Progenitor cell of endocrine pancreas (in vitro differentiated cells): ENCODE results near the gene CHRM1. TPM values are rescaled to one million over a fixed set of nuclear protein-coding genes. Genes with fewer than 3 reads are reported as not detected.
A peak's percentile ranks its signal among the peaks of the same experiment; 100 is the strongest.

ENCODE experiments used
- DNase-seq: peaks from one replicate; pipeline ENCODE4 v3.0.0; 2021; ENCODE audit warnings: low spot score; ENCODE audit not compliant: unreplicated experiment
- H3K27ac Mint-ChIP-seq: 2 replicates; pipeline ENCODE4 v1.8.0; 2021; ENCODE audit warnings: mild to moderate bottlenecking, moderate library complexity, mixed read lengths
- H3K27me3 Mint-ChIP-seq: 2 replicates; pipeline ENCODE4 v1.8.0; 2021; ENCODE audit warnings: mixed read lengths
- H3K36me3 Mint-ChIP-seq: 2 replicates; pipeline ENCODE4 v1.8.0; 2022; ENCODE audit warnings: mixed read lengths; ENCODE audit not compliant: insufficient read depth
- H3K4me1 Mint-ChIP-seq: 2 replicates; pipeline ENCODE4 v1.8.0; 2021; ENCODE audit warnings: low read depth, mixed read lengths
- H3K4me3 Mint-ChIP-seq: 2 replicates; pipeline ENCODE4 v1.8.0; 2021; ENCODE audit warnings: low read depth, mild to moderate bottlenecking, moderate library complexity, mixed read lengths
- H3K9me3 Mint-ChIP-seq: 2 replicates; pipeline ENCODE4 v1.8.0; 2021; ENCODE audit warnings: low read depth, mixed read lengths
- total RNA-seq: library from RNA; stranded (reverse); gene quantifications from 2 replicates; pipeline ENCODE4 v1.2.1, GENCODE V29; 2021
- TF ChIP-seq, protein P1 (sequence below): fragments of 200-600 bp; sonication (generic); IDR thresholded peaks from one replicate; pipeline ENCODE4 v1.5.0; 2021; ENCODE audit warnings: antibody characterized with exemption, mild to moderate bottlenecking; ENCODE audit not compliant: unreplicated experiment

Gene CHRM1
- total RNA-seq, 1 donor from 2014 or later, result 0.67 TPM

- peaks cover 26% of the 10 kb centered on the region for H3K36me3 Mint-ChIP-seq
- DNase-seq, result no peak
- no peak overlapping the region for H3K27ac Mint-ChIP-seq
- TF ChIP-seq, protein P1, sequence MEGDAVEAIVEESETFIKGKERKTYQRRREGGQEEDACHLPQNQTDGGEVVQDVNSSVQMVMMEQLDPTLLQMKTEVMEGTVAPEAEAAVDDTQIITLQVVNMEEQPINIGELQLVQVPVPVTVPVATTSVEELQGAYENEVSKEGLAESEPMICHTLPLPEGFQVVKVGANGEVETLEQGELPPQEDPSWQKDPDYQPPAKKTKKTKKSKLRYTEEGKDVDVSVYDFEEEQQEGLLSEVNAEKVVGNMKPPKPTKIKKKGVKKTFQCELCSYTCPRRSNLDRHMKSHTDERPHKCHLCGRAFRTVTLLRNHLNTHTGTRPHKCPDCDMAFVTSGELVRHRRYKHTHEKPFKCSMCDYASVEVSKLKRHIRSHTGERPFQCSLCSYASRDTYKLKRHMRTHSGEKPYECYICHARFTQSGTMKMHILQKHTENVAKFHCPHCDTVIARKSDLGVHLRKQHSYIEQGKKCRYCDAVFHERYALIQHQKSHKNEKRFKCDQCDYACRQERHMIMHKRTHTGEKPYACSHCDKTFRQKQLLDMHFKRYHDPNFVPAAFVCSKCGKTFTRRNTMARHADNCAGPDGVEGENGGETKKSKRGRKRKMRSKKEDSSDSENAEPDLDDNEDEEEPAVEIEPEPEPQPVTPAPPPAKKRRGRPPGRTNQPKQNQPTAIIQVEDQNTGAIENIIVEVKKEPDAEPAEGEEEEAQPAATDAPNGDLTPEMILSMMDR, result no peak
- no peaks in the 10 kb centered on the region for H3K9me3 Mint-ChIP-seq
- H3K27me3 Mint-ChIP-seq, result no peaks in the 10 kb centered on the region
- H3K4me1 Mint-ChIP-seq, result peaks cover 55% of the 10 kb centered on the region
- peak overlapping the region; percentile 97 for H3K4me3 Mint-ChIP-seq
Observed at GRCh38 chr11:62879235-62879978, 41.8 kb downstream of the CHRM1 start.

GRCh38 chr11:62876712-62877111 lies 44.5 kb downstream of the CHRM1 start:
- no peak for DNase-seq
- Mint-ChIP-seq H3K9me3 (no peaks in the 10 kb centered on the region), H3K27me3 (no peaks in the 10 kb centered on the region), H3K36me3 (peaks cover 2% of the 10 kb centered on the region), H3K4me1 (peaks cover 29% of the 10 kb centered on the region), H3K4me3 (peak overlapping the region; percentile 31), H3K27ac (peak overlapping the region; percentile 74)
- TF ChIP-seq, protein P1, result no peak

GRCh38 chr11:62875698-62876478 lies 45.3 kb downstream of the CHRM1 start:
- Mint-ChIP-seq H3K4me1 (peaks cover 29% of the 10 kb centered on the region), H3K4me3 (no peak overlapping the region), H3K9me3 (no peaks in the 10 kb centered on the region), H3K27me3 (no peaks in the 10 kb centered on the region), H3K36me3 (peaks cover 2% of the 10 kb centered on the region), H3K27ac (peak overlapping the region; percentile 89)
- no peak for DNase-seq
- TF ChIP-seq, protein P1, result no peak

DNA sequence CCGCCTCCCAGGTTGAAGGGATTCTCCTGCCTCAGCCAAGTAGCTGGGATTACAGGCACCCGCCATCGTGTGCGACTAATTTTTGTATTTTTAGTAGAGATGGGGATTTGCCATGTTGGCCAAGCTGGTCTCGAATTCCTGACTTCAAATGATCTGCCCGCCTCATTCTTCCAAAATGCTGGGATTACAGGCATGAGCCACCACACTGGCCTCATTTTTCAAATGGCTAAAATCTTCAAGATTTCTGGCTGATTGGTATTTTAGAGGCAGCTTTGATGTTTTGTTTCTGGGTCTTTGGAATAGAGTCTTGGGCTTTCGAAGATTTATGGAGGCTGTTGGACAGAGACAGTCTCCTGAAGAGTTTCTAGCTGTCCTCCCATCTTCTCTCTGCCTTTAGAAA lies 46.3 kb downstream of the CHRM1 start:
- Mint-ChIP-seq H3K9me3 (no peaks in the 10 kb centered on the region), H3K4me3 (no peak overlapping the region), H3K27me3 (no peaks in the 10 kb centered on the region), H3K36me3 (peaks cover 2% of the 10 kb centered on the region), H3K27ac (no peak overlapping the region), H3K4me1 (peaks cover 23% of the 10 kb centered on the region)
- TF ChIP-seq, protein P1, result no peak
- no peak for DNase-seq

GRCh38 chr11:62865635-62866034 lies 55.5 kb downstream of the CHRM1 start:
- peaks cover 2% of the 10 kb centered on the region for H3K36me3 Mint-ChIP-seq
- TF ChIP-seq, protein P1, result no peak
- no peak overlapping the region for H3K27ac Mint-ChIP-seq
- H3K4me1 Mint-ChIP-seq, result peaks cover 9% of the 10 kb centered on the region
- H3K9me3 Mint-ChIP-seq, result no peaks in the 10 kb centered on the region
- H3K4me3 Mint-ChIP-seq, result no peak overlapping the region
- no peaks in the 10 kb centered on the region for H3K27me3 Mint-ChIP-seq
- no peak for DNase-seq
